Ovary (tissue), 3 donors: ENCODE data around the gene CNNM2.

Experiments
- CTCF ChIP-seq, 3 donors: fragments of 450-650 bp in 2 of 3; fragments of 200-600 bp in 1 of 3; IDR thresholded peaks; one replicate each; pipeline versions ENCODE4 v1.5.1 to v1.8.0; 2016 to 2022; ENCODE audit warnings: antibody characterized with exemption in 3 of 3, mild to moderate bottlenecking in 1 of 3
- EP300 ChIP-seq: sonication (generic); formaldehyde crosslinking; IDR thresholded peaks from one replicate; pipeline ENCODE4 v1.6.1; 2017; ENCODE audit warnings: antibody characterized with exemption
- POLR2A ChIP-seq: fragments of 450-650 bp; IDR thresholded peaks from one replicate; pipeline ENCODE4 v1.6.1; 2017; ENCODE audit warnings: antibody characterized with exemption, mild to moderate bottlenecking, moderate library complexity
- donor health status: DM: no; HTN: no; CAD: no.

GRCh38 chr10:103139803-103140202 lies 221.7 kb downstream of the CNNM2 start:
- no peak for TF ChIP-seq POLR2A
- TF ChIP-seq CTCF (IDR thresholded peaks at IDR 0.05) = no peak
- TF ChIP-seq EP300 = no peak
